LNCaP clone FGC (cell line): ENCODE measurements around the gene STXBP2.

Experiments used
- DNase-seq: peaks from one replicate; pipeline ENCODE4 v3.0.0-alpha.2; 2011; ENCODE audit warnings: low read depth
- H3K4me3 ChIP-seq: 2 replicates; pipeline ENCODE4 v1.5.1; 2011; ENCODE audit warnings: mild to moderate bottlenecking, low read depth, low read length, control low read depth
- TF ChIP-seq, protein P1 (sequence below): IDR thresholded peaks from 2 replicates; pipeline ENCODE4 v1.5.1; 2012; ENCODE audit warnings: mild to moderate bottlenecking; ENCODE audit not compliant: control insufficient read depth, insufficient read depth; ENCODE audit errors: extremely low read depth

Gene STXBP2

DNA sequence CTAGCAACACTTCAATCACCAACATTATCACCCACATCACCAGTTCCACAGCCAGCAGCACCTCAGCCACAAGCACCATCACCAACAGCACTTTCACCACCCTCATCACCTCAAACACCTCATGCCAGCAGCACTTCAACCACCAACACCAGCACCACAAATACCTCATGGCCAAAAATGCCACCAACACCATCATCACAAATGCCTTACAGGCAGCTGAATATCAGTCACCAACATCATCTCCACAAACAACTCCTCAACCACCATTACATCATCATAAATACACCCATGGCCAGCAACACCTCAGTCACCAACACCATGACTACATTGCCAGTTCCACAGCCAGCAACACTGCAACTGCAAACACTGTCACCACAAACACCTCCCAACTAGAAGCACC lies 54.6 kb downstream of the STXBP2 start:
- no peak overlapping the region for H3K4me3 ChIP-seq
- TF ChIP-seq, protein P1, sequence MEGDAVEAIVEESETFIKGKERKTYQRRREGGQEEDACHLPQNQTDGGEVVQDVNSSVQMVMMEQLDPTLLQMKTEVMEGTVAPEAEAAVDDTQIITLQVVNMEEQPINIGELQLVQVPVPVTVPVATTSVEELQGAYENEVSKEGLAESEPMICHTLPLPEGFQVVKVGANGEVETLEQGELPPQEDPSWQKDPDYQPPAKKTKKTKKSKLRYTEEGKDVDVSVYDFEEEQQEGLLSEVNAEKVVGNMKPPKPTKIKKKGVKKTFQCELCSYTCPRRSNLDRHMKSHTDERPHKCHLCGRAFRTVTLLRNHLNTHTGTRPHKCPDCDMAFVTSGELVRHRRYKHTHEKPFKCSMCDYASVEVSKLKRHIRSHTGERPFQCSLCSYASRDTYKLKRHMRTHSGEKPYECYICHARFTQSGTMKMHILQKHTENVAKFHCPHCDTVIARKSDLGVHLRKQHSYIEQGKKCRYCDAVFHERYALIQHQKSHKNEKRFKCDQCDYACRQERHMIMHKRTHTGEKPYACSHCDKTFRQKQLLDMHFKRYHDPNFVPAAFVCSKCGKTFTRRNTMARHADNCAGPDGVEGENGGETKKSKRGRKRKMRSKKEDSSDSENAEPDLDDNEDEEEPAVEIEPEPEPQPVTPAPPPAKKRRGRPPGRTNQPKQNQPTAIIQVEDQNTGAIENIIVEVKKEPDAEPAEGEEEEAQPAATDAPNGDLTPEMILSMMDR: no peak
- DNase-seq: no peak

DNA sequence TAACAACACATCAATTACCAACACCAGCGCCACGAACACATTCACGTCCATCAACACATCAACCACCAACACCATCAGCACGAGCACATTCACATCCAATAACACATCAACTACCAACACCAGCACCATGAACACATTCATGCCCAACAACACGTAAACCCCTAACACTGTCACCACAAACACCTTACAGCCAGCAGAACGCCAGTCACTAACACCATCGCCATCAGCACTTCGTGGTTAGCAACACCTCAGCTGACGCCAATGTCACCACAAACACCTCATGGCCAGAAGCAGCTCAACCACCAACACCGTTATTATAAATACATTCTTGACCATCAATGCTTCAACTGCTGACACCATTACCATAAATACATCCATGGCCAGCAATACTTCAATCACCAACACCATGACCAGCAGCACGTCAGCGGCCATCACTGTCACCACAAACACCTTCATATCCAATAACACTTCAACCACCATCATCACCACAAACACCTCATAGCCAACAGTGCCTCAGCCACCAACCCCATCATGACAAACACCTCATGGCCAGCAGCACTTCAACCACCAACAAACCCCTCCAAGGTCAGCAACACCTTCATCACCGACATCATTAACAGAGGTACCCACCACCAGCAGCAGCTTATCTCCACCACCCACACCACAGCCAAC lies 55.6 kb downstream of the STXBP2 start:
- H3K4me3 ChIP-seq: no peak overlapping the region

DNA sequence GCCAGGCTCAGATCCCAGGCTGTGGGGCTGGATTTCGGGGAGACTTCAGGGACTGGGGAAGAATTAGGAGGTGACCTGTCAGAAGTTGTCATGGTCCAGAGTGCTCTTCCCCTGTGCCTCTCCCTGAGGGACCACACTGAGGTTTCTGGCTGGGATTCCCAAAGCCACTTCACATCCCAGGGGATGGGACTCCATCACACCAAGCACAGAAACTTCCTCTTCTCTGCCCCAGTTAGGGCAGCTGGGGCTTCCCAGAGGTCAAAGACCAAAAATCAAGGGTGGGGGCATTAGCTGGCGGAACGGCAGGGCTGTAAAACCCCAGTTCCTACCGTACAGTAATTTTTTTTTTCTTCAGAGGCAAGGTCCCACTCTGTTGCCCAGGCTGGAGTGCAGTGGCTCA lies 57.6 kb downstream of the STXBP2 start:
- DNase-seq: no peak
- TF ChIP-seq, protein P1: no peak
- no peak overlapping the region for H3K4me3 ChIP-seq

More for the DNA sequence above, 55.6 kb downstream of the STXBP2 start:
- TF ChIP-seq, protein P1: no peak
- DNase-seq: no peak
